Measurements from ENCODE around the gene ECE1. TPM values are rescaled to one million over a fixed set of nuclear protein-coding genes. Genes with fewer than 3 reads are reported as not detected.

The ECE1 gene
- total RNA-seq, 1 donor from 2014 or later: 139 TPM

GRCh38 chr1:21299780-21300395 is 9.6 kb upstream of the ECE1 start:
- DNase-seq (ENCODE audit: low spot score): no peak
- Mint-ChIP-seq H3K4me1 (ENCODE audit: low read depth) (peaks cover 68% of the 10 kb centered on the region), H3K4me3 (no peak overlapping the region), H3K27me3 (ENCODE audit: insufficient read depth) (no peaks in the 10 kb centered on the region), H3K9me3 (no peaks in the 10 kb centered on the region), H3K27ac (peak overlapping the region; percentile 40), H3K36me3 (ENCODE audit: low read depth) (peaks cover 14% of the 10 kb centered on the region)
- intact Hi-C loops (cut with micrococcal nuclease): no loop called here

GRCh38 chr1:21298981-21299391 is 8.7 kb upstream of the ECE1 start:
- Mint-ChIP-seq H3K4me1 (ENCODE audit: low read depth) (peaks cover 71% of the 10 kb centered on the region), H3K9me3 (no peaks in the 10 kb centered on the region), H3K27me3 (ENCODE audit: insufficient read depth) (no peaks in the 10 kb centered on the region), H3K36me3 (ENCODE audit: low read depth) (peaks cover 14% of the 10 kb centered on the region), H3K27ac (peak overlapping the region; percentile 86), H3K4me3 (peak overlapping the region; percentile 11)
- intact Hi-C loops (cut with micrococcal nuclease): no loop called here
- no peak for DNase-seq (ENCODE audit: low spot score)

GRCh38 chr1:21297975-21298374 is 7.7 kb upstream of the ECE1 start:
- H3K36me3 Mint-ChIP-seq (ENCODE audit: low read depth): peaks cover 14% of the 10 kb centered on the region
- no peaks in the 10 kb centered on the region for H3K27me3 Mint-ChIP-seq (ENCODE audit: insufficient read depth)
- intact Hi-C loops (cut with micrococcal nuclease): no loop called here
- H3K4me1 Mint-ChIP-seq (ENCODE audit: low read depth): peaks cover 76% of the 10 kb centered on the region
- peak overlapping the region; percentile 15 for H3K4me3 Mint-ChIP-seq
- no peaks in the 10 kb centered on the region for H3K9me3 Mint-ChIP-seq
- H3K27ac Mint-ChIP-seq: peak overlapping the region; percentile 72
- no peak for DNase-seq (ENCODE audit: low spot score)

- no peak for DNase-seq (ENCODE audit: low spot score)
- intact Hi-C loops (cut with micrococcal nuclease): no loop called here
- Mint-ChIP-seq H3K9me3 (no peaks in the 10 kb centered on the region), H3K27me3 (ENCODE audit: insufficient read depth) (no peaks in the 10 kb centered on the region), H3K4me1 (ENCODE audit: low read depth) (peaks cover 84% of the 10 kb centered on the region), H3K4me3 (peak overlapping the region; percentile 38), H3K27ac (peak overlapping the region; percentile 95), H3K36me3 (ENCODE audit: low read depth) (peaks cover 14% of the 10 kb centered on the region)
These were observed 6.5 kb upstream of the ECE1 start for GRCh38 chr1:21296509-21297354.

GRCh38 chr1:21295545-21295944 is 5.3 kb upstream of the ECE1 start:
- DNase-seq (ENCODE audit: low spot score): no peak
- Mint-ChIP-seq H3K27ac (peak overlapping the region; percentile 95), H3K9me3 (no peaks in the 10 kb centered on the region), H3K27me3 (ENCODE audit: insufficient read depth) (no peaks in the 10 kb centered on the region), H3K4me1 (ENCODE audit: low read depth) (peaks cover 85% of the 10 kb centered on the region), H3K36me3 (ENCODE audit: low read depth) (peaks cover 15% of the 10 kb centered on the region), H3K4me3 (peak overlapping the region; percentile 38)
- intact Hi-C loops (cut with micrococcal nuclease): loop anchor here (1.0 to 2.0 kb wide), 2 partner anchors 39 to 363 kb away; no protein-coding TSS in a partner anchor

DNA sequence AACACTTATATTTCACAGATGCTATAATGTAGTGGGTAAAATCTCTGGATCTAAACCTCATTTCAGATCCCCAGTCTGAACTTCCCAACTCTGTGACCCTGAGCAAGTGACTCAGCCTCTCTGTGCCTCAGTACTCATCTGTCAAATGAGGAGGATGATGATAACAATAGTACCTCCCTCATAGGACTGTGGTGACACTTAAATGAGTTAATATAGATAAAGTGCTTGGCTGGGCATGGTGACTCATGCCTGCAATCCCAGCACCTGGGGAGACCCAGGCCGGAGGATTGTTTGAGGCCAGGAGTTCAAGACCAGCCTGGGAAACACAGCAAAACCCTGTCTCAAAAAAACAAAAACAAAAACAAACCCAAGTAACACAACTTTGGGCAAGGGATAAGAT is 4.7 kb upstream of the ECE1 start:
- no peaks in the 10 kb centered on the region for H3K9me3 Mint-ChIP-seq
- intact Hi-C loops (cut with micrococcal nuclease): loop anchor here (1.0 to 2.0 kb wide), 2 partner anchors 40 to 363 kb away; no protein-coding TSS in a partner anchor
- H3K36me3 Mint-ChIP-seq (ENCODE audit: low read depth): peaks cover 16% of the 10 kb centered on the region
- DNase-seq (ENCODE audit: low spot score): peak; percentile 21
- no peaks in the 10 kb centered on the region for H3K27me3 Mint-ChIP-seq (ENCODE audit: insufficient read depth)
- H3K4me1 Mint-ChIP-seq (ENCODE audit: low read depth): peaks cover 84% of the 10 kb centered on the region
- H3K4me3 Mint-ChIP-seq: peak overlapping the region; percentile 76
- peak overlapping the region; percentile 95 for H3K27ac Mint-ChIP-seq

- H3K4me1 Mint-ChIP-seq (ENCODE audit: low read depth): peaks cover 80% of the 10 kb centered on the region
- H3K4me3 Mint-ChIP-seq: peak overlapping the region; percentile 76
- intact Hi-C loops (cut with micrococcal nuclease): loop anchor here (1.0 to 5.0 kb wide), 8 partner anchors 30 to 733 kb away; partner anchors contain the start of genes DDOST, EIF4G3 and HP1BP3
- DNase-seq (ENCODE audit: low spot score): peak; percentile 79
- H3K9me3 Mint-ChIP-seq: no peaks in the 10 kb centered on the region
- peaks cover 16% of the 10 kb centered on the region for H3K36me3 Mint-ChIP-seq (ENCODE audit: low read depth)
- peak overlapping the region; percentile 95 for H3K27ac Mint-ChIP-seq
- no peaks in the 10 kb centered on the region for H3K27me3 Mint-ChIP-seq (ENCODE audit: insufficient read depth)
These were observed 4.2 kb upstream of the ECE1 start for GRCh38 chr1:21294266-21294989.

- intact Hi-C loops (cut with micrococcal nuclease): loop anchor here (1.0 to 5.0 kb wide), 13 partner anchors 12 to 734 kb away; partner anchors contain the start of genes DDOST, EIF4G3, HP1BP3 and NBPF3
- peak; percentile 44 for DNase-seq (ENCODE audit: low spot score)
- Mint-ChIP-seq H3K4me1 (ENCODE audit: low read depth) (peaks cover 76% of the 10 kb centered on the region), H3K27me3 (ENCODE audit: insufficient read depth) (no peaks in the 10 kb centered on the region), H3K4me3 (peak overlapping the region; percentile 76), H3K27ac (peak overlapping the region; percentile 95), H3K36me3 (ENCODE audit: low read depth) (peaks cover 13% of the 10 kb centered on the region), H3K9me3 (no peaks in the 10 kb centered on the region)
These were observed 3.4 kb upstream of the ECE1 start for GRCh38 chr1:21293537-21294265.

DNA sequence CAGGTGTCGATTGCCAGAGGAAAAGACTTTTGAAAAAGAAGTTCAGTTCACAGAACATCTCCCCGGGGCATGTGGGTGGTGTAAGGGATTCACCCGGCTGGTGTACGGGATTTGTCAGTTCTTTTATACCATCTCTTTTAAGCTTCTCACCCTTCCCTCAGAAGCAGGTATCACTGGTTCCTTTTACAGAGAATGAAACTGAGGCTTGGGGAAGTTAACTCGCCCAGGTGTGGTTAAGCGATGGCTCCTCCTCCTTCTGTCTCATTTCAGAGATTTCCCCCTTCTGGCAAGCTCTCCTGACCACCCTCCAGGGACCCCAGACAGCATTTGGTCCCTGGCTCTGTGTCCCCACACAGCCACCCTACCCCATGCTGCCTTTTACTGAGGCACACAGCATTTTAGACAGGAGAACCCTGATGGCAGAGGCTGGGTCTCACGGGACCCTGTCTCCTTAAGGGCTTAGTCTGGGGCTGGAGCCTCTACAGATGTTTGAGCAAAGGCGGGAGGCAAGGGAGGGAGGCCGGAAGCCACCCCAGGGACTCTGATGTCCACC is 2.8 kb upstream of the ECE1 start:
- peaks cover 76% of the 10 kb centered on the region for H3K4me1 Mint-ChIP-seq (ENCODE audit: low read depth)

GRCh38 chr1:21292503-21292983 is 2.3 kb upstream of the ECE1 start:
- peaks cover 75% of the 10 kb centered on the region for H3K4me1 Mint-ChIP-seq (ENCODE audit: low read depth)
- intact Hi-C loops (cut with micrococcal nuclease): loop anchor here (2.0 to 5.0 kb wide), 4 partner anchors 40 to 735 kb away; partner anchors contain the start of genes EIF4G3 and HP1BP3

More for the DNA sequence above, 2.8 kb upstream of the ECE1 start:
- peaks cover 8% of the 10 kb centered on the region for H3K36me3 Mint-ChIP-seq (ENCODE audit: low read depth)
- H3K4me3 Mint-ChIP-seq: peak overlapping the region; percentile 76
- H3K27ac Mint-ChIP-seq: peak overlapping the region; percentile 95
- no peaks in the 10 kb centered on the region for H3K27me3 Mint-ChIP-seq (ENCODE audit: insufficient read depth)
- H3K9me3 Mint-ChIP-seq: no peaks in the 10 kb centered on the region
- peak; percentile 49 for DNase-seq (ENCODE audit: low spot score)
- intact Hi-C loops (cut with micrococcal nuclease): loop anchor here (1.0 to 5.0 kb wide), 8 partner anchors 12 to 734 kb away; partner anchors contain the start of genes EIF4G3, HP1BP3 and NBPF3

DNA sequence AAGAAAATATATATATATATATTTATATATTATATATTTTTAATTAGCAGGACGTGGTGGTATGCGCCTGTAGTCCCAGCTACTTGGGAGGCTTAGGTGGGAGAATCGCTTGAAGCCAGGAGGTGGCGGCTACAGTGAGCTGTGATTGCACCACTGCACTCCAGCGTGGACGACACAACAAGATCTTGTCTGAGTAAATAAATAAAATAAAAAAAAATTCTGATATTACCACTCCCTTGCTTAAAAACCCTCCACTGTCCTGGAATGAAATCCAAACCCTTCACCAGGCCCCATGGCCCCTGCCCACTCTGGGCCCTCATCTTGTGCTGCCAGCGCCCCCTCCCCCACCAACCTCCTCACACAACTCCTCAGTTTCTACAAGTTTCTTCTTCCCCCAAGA is 1.7 kb upstream of the ECE1 start:
- intact Hi-C loops (cut with micrococcal nuclease): loop anchor here (2.0 to 5.0 kb wide), 4 partner anchors 39 to 735 kb away; partner anchors contain the start of genes EIF4G3 and HP1BP3
- DNase-seq (ENCODE audit: low spot score): no peak
- H3K9me3 Mint-ChIP-seq: no peaks in the 10 kb centered on the region
- peak overlapping the region; percentile 95 for H3K27ac Mint-ChIP-seq
- H3K4me1 Mint-ChIP-seq (ENCODE audit: low read depth): peaks cover 70% of the 10 kb centered on the region
- peaks cover 6% of the 10 kb centered on the region for H3K36me3 Mint-ChIP-seq (ENCODE audit: low read depth)
- peak overlapping the region; percentile 76 for H3K4me3 Mint-ChIP-seq
- H3K27me3 Mint-ChIP-seq (ENCODE audit: insufficient read depth): no peaks in the 10 kb centered on the region

More at GRCh38 chr1:21292503-21292983, 2.3 kb upstream of the ECE1 start:
- Mint-ChIP-seq H3K4me3 (peak overlapping the region; percentile 76), H3K27ac (peak overlapping the region; percentile 95), H3K36me3 (ENCODE audit: low read depth) (peaks cover 6% of the 10 kb centered on the region), H3K9me3 (no peaks in the 10 kb centered on the region), H3K27me3 (ENCODE audit: insufficient read depth) (no peaks in the 10 kb centered on the region)
- no peak for DNase-seq (ENCODE audit: low spot score)
